Stimulated activated CD4-positive, alpha-beta T cell treated with anti-CD3 and anti-CD28 coated beads, Interleukin-1b, Interleukin-23, amount 100 ng/mL, for 24 hours (primary cell): ENCODE data around the gene ANGEL2.
A peak's percentile ranks its signal among the peaks of the same experiment; 100 is the strongest.

Experiments
- DNase-seq, 4 experiments: peaks; one replicate each; pipeline ENCODE4 v3.0.0-alpha.2; 2020; ENCODE audit warnings: low read depth in 4 of 4, low spot score in 1 of 4

Gene ANGEL2

DNA sequence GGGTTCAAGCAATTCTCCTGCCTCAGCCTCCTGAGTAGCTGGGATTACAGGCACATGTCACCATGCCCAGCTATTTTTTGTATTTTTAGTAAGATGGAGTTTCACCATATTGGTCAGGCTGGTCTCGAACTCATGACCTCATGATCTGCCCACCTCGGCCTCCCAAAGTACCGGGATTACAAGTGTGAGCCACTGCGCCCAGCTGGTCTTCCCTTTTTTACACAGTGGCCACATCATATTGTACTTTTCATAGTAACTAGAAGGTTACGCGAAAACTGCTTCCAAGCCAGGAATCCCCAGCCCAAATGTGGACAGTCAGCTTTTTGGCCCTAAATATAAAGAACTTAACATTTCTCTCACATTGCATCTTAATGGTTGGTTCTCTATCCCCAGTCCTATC, 61.2 kb downstream of the ANGEL2 start:
- no peak for DNase-seq

DNA sequence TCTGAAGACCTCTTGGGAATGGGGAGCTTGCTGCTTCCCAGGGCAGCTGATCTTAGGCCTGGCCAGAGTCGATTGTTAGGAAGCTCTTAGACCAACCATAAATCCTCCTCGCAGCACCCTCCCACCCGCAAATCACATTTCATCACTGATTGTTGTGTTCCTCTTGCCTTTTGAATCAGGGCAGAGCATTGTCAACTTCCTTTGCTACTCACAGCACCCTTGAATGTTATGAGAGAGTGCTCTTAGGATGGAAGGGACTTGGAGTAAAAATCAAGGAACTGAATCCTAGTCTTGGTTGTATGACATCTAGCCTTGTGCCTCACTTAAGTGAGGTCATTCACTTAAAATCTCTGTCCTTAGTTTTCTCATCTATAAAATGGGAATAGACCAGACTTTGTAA, 62.3 kb downstream of the ANGEL2 start:
- DNase-seq: no peak

DNA sequence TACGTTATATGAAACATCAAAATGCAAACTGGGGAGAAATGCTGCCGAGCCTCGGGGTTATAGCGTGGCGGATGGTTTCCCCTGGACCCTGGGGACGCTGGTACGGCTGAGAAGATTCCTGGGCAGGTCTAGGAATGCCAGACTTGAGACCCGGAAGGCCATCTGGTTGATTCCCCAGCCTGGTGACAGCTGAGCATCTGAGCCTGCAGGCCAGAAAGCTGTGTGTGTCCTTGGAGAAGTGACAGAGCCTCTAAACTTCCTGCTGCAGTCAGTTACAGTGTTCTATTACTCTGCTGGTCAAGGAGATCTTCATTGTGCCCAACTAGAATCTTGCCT, 63.1 kb downstream of the ANGEL2 start:
- no peak for DNase-seq

- DNase-seq: no peak
These were observed 63.6 kb downstream of the ANGEL2 start for GRCh38 chr1:212951947-212952640.

- DNase-seq: no peak
These were observed 64.3 kb downstream of the ANGEL2 start for GRCh38 chr1:212951126-212951946.

- DNase-seq: peak; percentile 7 to 67 (median 39)
These were observed 65.2 kb downstream of the ANGEL2 start, which contains the start of gene VASH2 for GRCh38 chr1:212950243-212951125. Gene VASH2 (plus strand): TSS chr1:212950541. CDS start chr1:212951543, 1,002 bp downstream.

DNA sequence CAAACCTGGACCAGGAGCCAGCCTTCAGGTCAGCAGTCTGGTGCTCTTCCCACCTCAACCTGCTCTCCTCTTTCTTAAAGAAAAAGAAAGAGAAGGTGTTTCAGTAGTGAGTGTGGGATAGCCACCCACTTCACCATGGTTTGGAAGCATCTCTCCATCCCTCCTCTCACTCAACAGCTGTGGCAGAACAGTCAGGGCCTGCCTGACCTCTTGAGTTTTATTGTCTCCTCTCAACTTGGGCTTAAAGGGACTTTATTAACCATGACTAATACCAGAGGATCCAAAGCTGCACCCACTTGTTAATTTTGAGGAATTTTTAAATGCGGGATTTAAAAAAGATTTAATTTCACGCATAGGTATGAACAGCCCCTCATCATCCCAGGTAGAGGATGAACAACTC, 65.9 kb downstream of the ANGEL2 start:
- DNase-seq: no peak

- no peak for DNase-seq
These were observed 68.8 kb downstream of the ANGEL2 start for GRCh38 chr1:212946872-212947271.

GRCh38 chr1:212945463-212946160, 70.1 kb downstream of the ANGEL2 start:
- DNase-seq: no peak

- no peak for DNase-seq
These were observed 70.6 kb downstream of the ANGEL2 start for GRCh38 chr1:212945056-212945455.

DNA sequence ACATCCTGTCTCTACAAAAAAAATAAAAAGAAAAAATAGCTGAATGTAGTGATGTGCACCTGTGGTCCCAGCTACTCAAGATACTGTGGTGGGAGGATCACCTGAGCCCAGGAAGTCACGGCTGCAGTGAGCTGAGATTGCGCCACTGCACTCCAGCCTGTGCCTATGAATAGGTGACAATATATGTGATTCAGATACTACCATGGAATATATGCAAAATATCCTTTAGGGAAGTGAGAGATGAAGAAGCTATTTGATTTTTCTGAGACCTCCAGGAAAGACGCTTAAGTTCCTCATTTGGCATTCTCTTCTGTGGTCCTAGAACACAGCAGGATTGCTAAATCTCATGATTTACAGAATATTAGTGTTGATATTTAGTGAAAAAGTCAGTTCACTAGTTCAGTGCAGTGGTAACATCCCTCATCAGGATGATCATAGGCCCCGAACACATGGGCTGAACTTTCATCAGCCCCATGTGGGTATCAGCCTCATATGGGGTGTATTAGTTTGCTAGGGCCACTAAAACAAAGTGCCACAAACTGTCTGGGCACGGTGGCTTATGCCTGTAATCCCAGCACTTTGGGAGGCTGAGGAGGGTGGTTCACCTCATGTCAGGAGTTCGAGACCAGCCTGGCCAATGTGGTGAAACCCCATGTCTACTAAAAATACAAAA, 71.3 kb downstream of the ANGEL2 start:
- DNase-seq: no peak

GRCh38 chr1:212943393-212943710, 72.3 kb downstream of the ANGEL2 start:
- DNase-seq: no peak

DNA sequence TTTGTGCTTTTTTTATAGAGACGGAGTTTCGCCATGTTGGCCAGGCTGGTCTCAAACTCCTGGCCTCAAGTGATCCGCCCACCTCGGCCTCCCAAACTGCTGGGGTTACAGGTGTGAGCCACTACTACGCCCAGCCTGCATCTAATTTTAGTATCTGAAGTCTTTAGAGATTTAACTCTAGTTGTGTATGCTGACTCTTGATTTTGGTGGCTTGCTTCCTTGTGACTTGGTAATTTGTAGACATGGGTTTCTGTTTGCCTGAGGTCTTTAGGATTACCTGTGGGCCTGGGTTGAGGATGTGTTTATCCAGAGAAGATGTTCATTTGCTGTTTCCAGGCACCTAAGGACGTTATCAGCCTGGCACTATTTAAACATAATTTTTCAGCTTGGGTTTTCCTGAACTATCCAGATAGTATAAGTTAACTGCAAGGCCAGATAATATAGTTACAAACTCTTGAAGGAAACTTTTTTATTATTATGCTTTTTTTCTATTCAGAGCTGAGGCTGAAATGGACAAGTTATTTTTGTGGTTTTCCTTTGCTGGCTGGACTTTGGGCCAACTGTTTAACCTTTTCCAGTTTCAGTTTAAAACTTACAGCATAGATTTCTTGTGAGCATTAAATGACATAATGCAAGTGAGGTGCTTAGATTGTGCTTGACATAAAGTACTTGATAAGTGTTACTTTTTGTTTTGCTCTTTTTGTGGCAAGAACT, 72.8 kb downstream of the ANGEL2 start:
- DNase-seq: no peak
